NCI-H748 (cell line): Measurements from ENCODE around the gene DNAJC3.
"Not testable (repeated sequence)": the region's sequence is repeated elsewhere in the genome, so short reads cannot be mapped to it uniquely, and the experiment has no call there.

Experiments used
- DNase-seq: peaks from one replicate; lab custom pipeline; 2025; ENCODE audit not compliant: unreplicated experiment; lab: John Stamatoyannopoulos, UW

DNAJC3 gene

GRCh38 chr13:95771905-95772304, 95.0 kb downstream of the DNAJC3 start:
- DNase-seq: no peak

GRCh38 chr13:95779522-95779921, 102.6 kb downstream of the DNAJC3 start:
- DNase-seq: no peak

GRCh38 chr13:95781016-95781415, 104.1 kb downstream of the DNAJC3 start:
- DNase-seq: no peak

DNA sequence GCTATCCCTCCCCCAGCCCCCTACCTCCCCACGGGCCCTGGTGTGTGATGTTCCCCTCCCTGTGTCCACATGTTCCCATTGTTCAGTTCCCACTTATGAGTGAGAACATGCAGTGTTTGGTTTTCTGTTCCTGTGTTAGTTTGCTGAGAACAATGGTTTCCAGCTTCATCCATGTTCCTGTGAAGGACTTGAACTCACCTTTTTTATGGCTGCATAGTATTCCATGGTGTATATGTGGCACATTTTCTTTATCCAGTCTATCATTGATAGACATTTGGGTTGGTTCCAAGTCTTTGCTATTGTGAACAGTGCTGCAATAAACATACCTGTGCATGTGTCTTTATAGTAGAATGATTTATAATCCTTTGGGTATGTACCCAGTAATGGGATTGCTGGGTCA, 105.0 kb downstream of the DNAJC3 start:
- DNase-seq: not testable (repeated sequence)

- no peak for DNase-seq
Observed at GRCh38 chr13:95783747-95784146, 106.8 kb downstream of the DNAJC3 start.

GRCh38 chr13:95784161-95784899, 107.4 kb downstream of the DNAJC3 start:
- DNase-seq: no peak

DNA sequence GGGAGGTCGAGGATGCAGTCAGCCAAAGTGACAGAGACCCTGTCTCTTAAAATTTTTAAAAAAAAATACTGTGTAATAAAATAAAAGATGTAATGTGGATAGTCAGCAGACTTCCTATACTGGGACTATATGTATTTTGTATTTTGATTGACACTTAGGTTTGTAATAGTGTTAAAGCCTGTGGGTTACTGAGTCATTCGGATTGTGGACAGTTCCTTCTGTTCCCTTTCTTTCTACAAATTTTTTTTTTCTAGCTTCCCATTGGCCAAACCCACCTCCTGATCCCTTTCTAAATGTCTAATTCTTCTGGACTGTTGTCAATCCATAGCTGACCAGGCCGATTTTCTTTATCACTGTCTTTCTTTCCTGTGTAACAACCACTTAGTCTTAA, 108.0 kb downstream of the DNAJC3 start:
- no peak for DNase-seq

DNA sequence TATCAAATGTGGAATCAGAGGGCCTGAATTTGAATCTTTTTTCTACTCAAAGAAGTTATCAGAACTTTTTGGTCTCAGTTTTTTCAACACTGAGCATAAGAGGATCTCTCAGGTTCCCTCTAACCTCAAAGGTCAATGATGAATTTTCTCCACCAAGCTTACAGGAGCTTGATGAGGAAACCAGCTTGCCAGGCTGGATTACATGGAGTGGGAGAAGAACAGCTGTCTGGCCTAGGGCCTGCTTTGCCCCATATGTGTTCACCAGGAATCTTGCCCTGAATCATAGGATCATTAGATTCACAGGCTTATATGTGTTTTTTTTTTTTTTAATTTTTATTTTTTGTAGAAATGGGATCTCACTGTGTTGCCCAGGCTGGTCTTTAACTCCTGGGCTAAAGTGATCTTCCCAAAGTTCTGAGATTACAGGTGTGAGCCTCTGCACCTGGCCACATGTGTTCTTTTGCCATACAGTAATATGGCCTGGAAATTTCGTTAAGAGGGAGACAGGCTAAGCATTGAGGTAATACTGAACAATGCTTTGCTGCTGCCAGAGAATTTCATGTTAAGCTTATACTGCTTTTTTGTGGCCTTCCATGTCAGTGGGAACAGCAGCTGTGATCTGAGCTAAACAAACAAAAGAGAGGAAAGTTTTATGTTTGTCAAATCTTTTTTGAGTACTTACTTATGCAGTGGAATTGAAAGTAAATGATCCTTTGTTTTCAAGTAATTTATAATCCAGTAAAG, 110.6 kb downstream of the DNAJC3 start:
- DNase-seq: no peak

DNA sequence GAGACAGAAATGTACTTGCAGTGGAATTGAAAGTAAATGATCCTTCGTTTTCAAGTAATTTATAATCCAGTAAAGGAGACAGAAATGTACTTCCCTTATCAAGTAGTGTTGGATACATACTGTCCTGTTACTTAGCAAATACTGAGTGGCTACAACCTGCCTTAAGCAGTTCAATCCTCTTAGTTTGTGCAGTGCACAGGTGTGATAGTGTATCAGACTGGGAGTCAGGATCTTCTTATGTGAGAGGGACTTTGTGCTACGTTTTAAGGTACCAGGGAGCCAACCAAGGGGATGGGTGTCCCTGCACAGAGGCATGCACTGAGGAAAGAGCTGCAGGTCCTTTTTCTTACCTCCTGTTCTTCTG, 111.1 kb downstream of the DNAJC3 start:
- no peak for DNase-seq

DNA sequence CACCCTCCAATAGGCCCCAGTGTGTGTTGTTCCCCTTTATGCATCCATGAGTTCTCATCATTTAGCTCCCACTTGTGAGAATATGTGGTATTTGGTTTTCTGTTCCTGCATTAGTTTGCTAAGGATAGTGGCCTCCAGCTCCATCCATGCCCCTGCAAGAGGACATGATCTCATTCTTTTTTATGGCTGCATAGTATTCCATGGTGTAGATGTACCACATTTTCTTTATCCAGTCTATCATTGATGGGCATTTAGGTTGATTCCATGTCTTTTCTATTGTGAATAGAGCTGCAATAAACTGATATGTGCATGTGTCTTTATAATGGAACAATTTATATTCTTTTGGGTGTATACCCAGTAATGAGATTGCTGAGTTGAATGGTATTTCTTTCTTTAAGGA, 112.4 kb downstream of the DNAJC3 start:
- DNase-seq: not testable (repeated sequence)

DNA sequence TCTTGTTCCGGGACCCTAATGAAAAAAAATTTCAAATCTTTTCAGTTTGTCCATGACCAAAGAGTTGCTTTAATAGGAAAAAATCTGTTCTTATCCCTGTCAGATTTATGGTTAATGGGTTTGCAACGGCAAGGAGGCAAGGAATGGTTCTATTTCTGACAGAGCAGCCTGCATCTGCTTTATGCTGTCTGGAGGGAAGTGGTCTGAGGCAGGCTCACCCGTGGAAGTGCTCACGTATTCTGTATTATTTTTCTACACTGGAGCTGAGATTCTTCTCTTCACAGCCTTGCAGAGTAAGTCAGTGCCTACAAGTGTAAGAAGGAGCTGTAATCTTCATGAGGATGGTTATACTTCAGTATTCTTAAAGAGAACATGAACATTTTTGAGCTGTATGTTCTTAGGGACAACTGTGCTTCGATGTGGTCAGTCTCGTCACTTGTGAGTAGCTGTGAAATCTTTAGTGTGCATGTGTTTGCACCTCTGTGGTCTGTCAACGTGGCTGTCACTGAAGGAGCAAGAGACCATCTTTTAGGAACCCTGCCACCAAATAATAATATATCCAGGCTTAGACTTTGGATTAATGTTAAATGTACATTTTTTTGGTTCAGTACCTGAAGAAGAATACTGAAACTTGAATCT, 114.3 kb downstream of the DNAJC3 start:
- no peak for DNase-seq

DNA sequence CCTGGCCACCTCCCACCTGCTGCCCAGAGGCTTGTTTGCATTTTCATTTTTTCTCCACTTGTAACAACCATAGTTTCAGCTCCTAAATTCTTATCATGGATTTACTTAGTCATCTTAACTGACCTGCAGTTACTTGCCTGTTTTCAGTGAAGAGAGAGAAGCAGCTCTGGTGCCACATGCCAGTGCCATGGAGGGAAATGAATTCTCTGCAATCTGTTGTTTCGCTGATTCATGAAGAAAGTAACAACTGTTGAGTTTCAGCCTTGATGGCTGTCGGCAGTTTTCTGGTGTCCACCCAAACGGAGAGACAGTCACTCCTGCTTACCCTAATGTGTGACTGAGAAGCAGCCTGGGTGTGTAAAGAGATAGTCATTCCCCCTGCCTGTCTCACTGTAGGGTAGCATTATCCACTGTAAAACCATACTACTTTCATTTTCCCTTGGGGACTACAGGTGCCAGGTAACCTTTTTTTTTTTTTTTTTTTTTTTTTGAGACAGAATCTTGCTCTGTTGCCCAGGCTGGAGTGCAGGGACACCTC, 116.1 kb downstream of the DNAJC3 start:
- no peak for DNase-seq

DNA sequence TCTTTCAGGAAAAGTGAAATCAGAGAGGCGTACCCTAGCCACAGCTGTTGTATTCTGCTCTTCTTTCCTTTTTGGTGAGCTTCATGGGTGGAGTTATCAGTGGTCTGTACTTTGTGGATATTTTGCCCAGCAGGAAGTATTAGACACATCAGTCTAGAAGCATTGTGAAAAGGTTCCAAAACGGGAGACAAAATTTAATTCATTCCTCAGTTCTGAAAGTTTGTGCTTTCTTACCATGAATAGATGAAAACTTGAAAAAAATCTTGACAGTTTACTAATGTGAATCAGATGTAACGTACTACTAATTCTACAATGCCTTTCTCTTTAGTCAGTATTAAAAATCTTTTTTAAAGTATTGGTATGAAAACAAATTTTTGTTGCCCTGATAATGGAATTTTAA, 116.8 kb downstream of the DNAJC3 start:
- no peak for DNase-seq

DNA sequence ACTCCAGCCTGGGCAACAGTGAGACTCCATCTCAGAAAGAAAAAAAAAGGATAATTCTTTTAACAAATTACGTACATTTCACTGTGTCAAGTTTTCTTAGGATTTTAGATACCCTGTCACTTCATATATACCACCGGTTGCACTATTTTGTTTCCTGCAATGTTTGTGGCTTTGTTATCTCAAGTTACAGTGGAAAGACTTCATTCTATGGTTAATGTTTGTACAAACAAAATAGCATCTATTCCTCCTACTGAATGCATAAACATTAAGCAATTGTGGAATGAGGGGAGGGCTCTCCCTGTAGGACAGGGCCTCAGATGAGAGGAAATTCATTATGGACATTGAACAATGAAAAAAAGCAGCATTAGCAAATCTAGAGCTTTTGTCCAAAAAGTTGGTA, 120.1 kb downstream of the DNAJC3 start:
- no peak for DNase-seq

- DNase-seq: no peak
Observed at GRCh38 chr13:95800436-95800835, 123.5 kb downstream of the DNAJC3 start.

DNA sequence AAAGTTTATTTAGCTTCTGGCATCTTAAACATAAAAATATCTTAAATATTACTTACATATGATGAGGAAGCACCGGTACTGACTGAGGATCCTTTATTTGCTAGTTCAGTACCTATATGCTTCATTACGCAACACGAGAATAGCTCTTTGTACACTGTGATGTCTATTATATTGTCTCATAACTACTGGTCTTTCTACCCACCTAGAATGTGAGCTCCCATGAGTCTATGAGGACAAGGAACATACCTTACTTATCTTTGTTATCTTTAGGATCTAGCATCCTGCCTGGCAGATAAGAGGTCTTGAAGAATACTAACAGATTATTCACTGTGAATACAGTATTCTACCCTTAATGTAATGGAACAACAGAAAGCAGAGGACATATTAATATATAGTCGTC, 124.9 kb downstream of the DNAJC3 start:
- no peak for DNase-seq

DNA sequence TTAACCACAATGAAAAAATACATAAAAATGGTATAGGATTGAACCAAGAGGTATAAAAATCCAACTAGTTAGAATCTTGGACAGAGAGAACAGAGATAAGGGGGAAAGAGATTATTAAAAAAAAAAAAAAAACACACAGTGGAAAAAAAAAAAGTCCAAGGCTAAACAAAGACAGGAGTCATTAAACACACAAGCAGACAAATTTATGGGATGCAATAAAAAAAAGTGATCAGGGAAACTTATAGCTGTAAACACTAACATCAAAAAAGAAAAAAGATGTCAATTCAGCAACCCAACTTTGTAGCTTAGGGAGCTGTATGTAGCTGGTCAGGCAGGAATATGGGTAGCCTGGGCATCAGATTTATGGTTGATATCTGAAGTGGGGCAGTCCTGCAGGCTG, 129.0 kb downstream of the DNAJC3 start:
- no peak for DNase-seq

DNA sequence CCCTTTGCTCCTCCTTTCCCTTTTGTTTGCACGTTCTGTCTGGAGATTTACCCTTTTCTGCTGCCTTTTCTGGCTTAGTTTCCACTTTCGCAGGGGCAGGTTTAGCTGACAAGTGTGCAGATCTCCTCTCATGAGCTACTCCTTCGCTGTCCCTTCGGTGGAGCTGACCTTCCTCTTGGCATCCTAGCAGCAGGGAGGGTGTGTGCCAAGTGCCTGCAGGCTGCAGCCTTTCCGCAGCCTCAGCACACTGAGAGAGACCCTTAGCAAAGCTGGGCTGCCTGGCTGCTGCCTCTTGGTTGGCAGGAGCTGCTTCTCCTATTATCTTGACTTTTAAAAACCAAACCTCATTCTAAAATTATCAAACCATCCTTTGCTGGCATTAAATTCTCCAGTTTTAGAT, 132.5 kb downstream of the DNAJC3 start:
- no peak for DNase-seq

GRCh38 chr13:95813139-95813538, 136.2 kb downstream of the DNAJC3 start:
- DNase-seq: no peak

DNA sequence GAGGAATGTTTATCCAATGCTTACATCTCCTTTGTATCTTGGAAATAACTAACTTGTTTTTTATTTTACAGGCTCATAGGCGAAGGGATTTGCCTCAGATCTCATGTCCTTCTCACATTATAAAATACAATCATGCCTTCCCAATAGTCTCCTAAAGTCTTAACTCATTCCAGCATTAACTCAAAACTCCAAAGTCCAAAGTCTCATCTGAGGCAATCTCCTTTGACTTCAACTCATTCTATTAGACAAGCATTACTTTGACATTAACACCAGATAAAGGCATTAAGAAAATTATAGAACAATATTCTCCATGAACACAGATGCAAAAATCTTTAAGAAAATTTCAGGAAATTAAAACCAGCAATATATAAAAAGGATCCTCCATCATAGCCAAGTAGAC, 137.6 kb downstream of the DNAJC3 start:
- no peak for DNase-seq

DNA sequence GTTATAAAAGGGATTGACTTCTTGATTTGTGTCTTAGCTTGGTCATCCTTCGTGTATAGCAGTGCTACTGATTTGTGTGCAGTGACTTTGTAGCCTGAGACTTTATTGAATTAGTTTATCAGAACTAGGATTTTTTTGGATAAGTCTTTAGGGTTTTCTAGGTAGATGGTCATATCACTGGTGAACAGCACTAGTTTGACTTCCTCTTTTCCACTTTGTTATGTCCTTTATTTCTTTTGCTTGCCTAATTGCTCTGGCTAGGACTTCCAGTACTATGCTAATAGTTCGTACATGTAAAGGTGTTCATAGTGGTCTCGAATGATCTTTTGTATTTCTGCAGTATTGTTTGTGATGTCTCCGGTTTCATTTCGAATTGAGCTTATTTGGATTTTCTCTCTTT, 145.4 kb downstream of the DNAJC3 start:
- DNase-seq: no peak

DNA sequence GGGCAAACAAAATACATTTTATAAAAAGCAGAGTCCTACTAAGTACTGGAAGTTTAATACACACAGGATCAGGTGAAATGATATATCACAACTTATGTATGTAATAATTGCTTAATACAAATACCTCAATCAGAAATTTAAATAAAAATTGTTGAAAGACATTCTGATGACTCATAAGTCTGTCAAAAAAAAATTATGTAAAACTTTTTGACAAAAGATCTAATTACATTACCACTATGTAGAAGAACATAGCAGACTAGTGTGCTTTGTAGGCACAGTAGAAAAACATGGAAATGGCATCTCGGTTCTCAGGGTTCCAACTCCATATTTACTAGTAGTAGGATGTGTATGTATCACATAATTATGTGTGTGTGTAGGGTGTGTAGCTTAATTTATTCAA, 156.2 kb downstream of the DNAJC3 start:
- no peak for DNase-seq
